GM19395 (cell line): Measurements from ENCODE around the gene COX4I1.

Source experiments
- ATAC-seq: cut with Tn5 transposase; IDR thresholded peaks from one replicate; pipeline ENCODE4 v1.9.1; 2021; ENCODE audit warnings: mild to moderate bottlenecking, moderate library complexity; ENCODE audit not compliant: unreplicated experiment

The COX4I1 gene

DNA sequence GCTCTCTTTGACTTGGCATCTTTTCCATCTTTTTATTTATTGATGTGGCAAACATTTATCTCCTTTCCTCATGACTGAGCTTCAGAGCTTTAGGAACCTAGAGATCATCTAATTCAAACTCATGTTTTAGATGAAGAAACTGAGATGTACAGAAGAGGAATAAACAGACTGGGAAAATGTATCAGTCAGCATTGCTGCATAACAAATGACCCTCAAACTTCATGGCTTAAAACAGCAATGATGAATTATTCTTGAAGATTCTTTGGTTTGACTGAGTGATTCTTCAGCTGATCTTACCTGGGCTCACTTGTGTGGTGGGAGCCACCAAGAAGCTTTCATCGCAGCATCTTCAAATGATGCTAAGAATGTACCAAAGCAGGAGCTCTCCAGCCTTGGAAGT is 55.4 kb downstream of the COX4I1 start:
- ATAC-seq, result no peak

DNA sequence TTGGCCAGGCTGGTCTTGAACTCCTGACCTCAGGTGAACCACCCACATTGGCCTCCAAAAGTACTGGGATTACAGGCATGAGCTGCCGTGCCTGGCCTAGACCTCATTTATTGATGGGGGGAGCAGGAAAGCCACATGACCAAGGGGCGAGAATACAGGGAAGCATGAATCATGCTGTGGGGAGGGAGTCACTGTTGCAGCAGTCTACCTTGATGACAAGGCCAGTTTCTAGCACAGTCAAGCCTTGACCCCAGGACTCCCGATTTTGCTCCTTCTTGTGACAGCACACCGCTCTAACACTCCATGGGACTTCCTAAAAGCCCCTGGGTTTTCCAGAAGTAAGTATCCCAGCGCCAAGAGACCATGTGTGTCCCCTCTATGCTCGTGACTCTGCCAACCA is 56.6 kb downstream of the COX4I1 start:
- no peak for ATAC-seq

DNA sequence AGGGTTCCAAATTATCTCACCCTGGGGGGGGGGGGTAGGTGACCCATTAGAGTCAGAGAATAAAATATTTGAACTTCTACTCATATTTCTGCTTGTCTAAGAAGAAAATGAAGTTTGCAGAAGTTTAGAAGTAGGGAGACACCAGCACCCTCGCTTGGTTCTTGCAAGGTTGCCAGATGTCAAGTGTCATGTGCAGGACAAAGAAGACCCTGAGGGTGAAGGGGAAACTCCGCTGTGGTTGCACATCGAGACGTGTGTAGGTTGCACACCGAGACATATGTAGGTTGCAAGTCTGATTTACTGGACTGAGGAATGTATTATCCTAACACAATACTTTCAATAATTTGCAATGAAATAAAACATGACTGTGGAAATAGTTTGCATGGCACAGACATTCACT is 57.1 kb downstream of the COX4I1 start:
- ATAC-seq, result no peak
